Peyer's patch (tissue), 4 donors: ENCODE results near the gene SLC25A29.

Experiments used
- POLR2A ChIP-seq, 2 donors: fragments of 450-650 bp; IDR thresholded peaks; one replicate each; pipeline ENCODE4 v1.5.1; 2017; ENCODE audit warnings: antibody characterized with exemption in 2 of 2, mild to moderate bottlenecking in 2 of 2, moderate library complexity in 2 of 2
- TF ChIP-seq, protein P1 (sequence below), 6 experiments: fragments of 450-650 bp in 4 of 6; fragments of 200-600 bp in 2 of 6; sonication (generic) in 1 of 6; IDR thresholded peaks; one replicate each; pipeline ENCODE4 v1.5.1; 2017 to 2019; ENCODE audit warnings: antibody characterized with exemption in 6 of 6, mild to moderate bottlenecking in 3 of 6, moderate library complexity in 1 of 6

- no peak for TF ChIP-seq POLR2A (IDR thresholded peaks at IDR 0.05)
- TF ChIP-seq, protein P1, sequence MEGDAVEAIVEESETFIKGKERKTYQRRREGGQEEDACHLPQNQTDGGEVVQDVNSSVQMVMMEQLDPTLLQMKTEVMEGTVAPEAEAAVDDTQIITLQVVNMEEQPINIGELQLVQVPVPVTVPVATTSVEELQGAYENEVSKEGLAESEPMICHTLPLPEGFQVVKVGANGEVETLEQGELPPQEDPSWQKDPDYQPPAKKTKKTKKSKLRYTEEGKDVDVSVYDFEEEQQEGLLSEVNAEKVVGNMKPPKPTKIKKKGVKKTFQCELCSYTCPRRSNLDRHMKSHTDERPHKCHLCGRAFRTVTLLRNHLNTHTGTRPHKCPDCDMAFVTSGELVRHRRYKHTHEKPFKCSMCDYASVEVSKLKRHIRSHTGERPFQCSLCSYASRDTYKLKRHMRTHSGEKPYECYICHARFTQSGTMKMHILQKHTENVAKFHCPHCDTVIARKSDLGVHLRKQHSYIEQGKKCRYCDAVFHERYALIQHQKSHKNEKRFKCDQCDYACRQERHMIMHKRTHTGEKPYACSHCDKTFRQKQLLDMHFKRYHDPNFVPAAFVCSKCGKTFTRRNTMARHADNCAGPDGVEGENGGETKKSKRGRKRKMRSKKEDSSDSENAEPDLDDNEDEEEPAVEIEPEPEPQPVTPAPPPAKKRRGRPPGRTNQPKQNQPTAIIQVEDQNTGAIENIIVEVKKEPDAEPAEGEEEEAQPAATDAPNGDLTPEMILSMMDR (IDR thresholded peaks at IDR 0.05) = no peak
These were observed 20.9 kb upstream of the SLC25A29 start for GRCh38 chr14:100327128-100327527.
